IMR-90 (cell line): Measurements from ENCODE around the gene CCL20. TPM values are rescaled to one million over a fixed set of nuclear protein-coding genes. Genes with fewer than 3 reads are reported as not detected.

Experiments used
- ATAC-seq: fragments of 200-7000 bp; cut with Tn5 transposase; 2 replicates; pipeline ENCODE4 v1.9.1; 2020; ENCODE audit warnings: low read depth, mild to moderate bottlenecking, moderate library complexity
- BruUV-seq: library from RNA; stranded (reverse); fragments of 400-500 nt; replicated peaks from 2 replicates; lab custom pipeline; 2021; lab: Mats Ljungman, UMichigan
- CTCF ChIA-PET: fragments of 300-600 bp; formaldehyde crosslinking; extraction: SDS; loops from one replicate; lab custom pipeline; 2021; ENCODE audit warnings: antibody characterized with exemption; lab: Yijun Ruan, JAX
- POLR2A ChIA-PET: fragments of 300-600 bp; sonication (Branson Sonifier 250); formaldehyde crosslinking; loops from one replicate; lab custom pipeline; 2022; ENCODE audit warnings: antibody characterized with exemption; ENCODE audit not compliant: unreplicated experiment; lab: Charles Lee
- DNase-seq: peaks from one replicate; pipeline ENCODE4 v3.0.0; 2013
- H2AFZ ChIP-seq: replicated peaks from 2 replicates; pipeline ENCODE3; 2013; ENCODE audit warnings: low read length, mild to moderate bottlenecking; ENCODE audit not compliant: poor library complexity
- H2AK5ac ChIP-seq: 2 replicates; pipeline ENCODE4 v1.6.1; 2013; ENCODE audit warnings: low read depth, low read length, inconsistent platforms
- H2AK9ac ChIP-seq: replicated peaks from 2 replicates; pipeline ENCODE3; 2013; ENCODE audit warnings: mild to moderate bottlenecking, low read depth, low read length, moderate library complexity; ENCODE audit not compliant: poor library complexity
- H2BK120ac ChIP-seq: 2 replicates; pipeline ENCODE4 v1.6.1; 2013; ENCODE audit warnings: low read depth, low read length, inconsistent platforms
- H2BK15ac ChIP-seq: 3 replicates; pipeline ENCODE4 v1.6.1; 2013; ENCODE audit warnings: low read depth, low read length, inconsistent platforms
- H2BK20ac ChIP-seq: 2 replicates; pipeline ENCODE4 v1.6.1; 2013; ENCODE audit warnings: low read depth, mild to moderate bottlenecking, inconsistent platforms, low read length, moderate library complexity
- H2BK5ac ChIP-seq: 2 replicates; pipeline ENCODE4 v1.6.1; 2013; ENCODE audit warnings: mild to moderate bottlenecking, low read depth, low read length, inconsistent platforms; ENCODE audit not compliant: poor library complexity, severe bottlenecking
- H3K14ac ChIP-seq: replicated peaks from 2 replicates; pipeline ENCODE4 v1.6.1; 2013; ENCODE audit warnings: low read depth, low read length, inconsistent platforms
- H3K18ac ChIP-seq: 2 replicates; pipeline ENCODE4 v1.6.1; 2013; ENCODE audit warnings: low read depth, low read length, control low read depth
- H3K23ac ChIP-seq: 2 replicates; pipeline ENCODE4 v1.6.1; 2013; ENCODE audit warnings: low read depth, low read length, inconsistent platforms
- H3K27ac ChIP-seq: 2 replicates; pipeline ENCODE4 v1.5.1; 2013; ENCODE audit warnings: mild to moderate bottlenecking, control low read depth, low read length; ENCODE audit not compliant: insufficient read depth
- H3K27me3 ChIP-seq: 2 replicates; pipeline ENCODE4 v1.6.1; 2013; ENCODE audit warnings: low read length; ENCODE audit not compliant: control insufficient read depth, insufficient read depth
- H3K36me3 ChIP-seq: 2 replicates; pipeline ENCODE4 v1.6.1; 2013; ENCODE audit warnings: low read length, mixed read lengths; ENCODE audit not compliant: control insufficient read depth, insufficient read depth
- H3K4ac ChIP-seq: 2 replicates; pipeline ENCODE4 v1.6.1; 2013; ENCODE audit warnings: low read depth, low read length, inconsistent platforms
- H3K4me1 ChIP-seq: 2 replicates; pipeline ENCODE4 v1.6.1; 2013; ENCODE audit warnings: low read length, mixed read lengths; ENCODE audit not compliant: control insufficient read depth, insufficient read depth
- H3K4me2 ChIP-seq: 2 replicates; pipeline ENCODE4 v1.6.1; 2013; ENCODE audit warnings: low read depth, mild to moderate bottlenecking, control low read depth, low read length, moderate library complexity
- H3K4me3 ChIP-seq: 2 replicates; pipeline ENCODE4 v1.5.1; 2013; ENCODE audit warnings: low read depth, mild to moderate bottlenecking, control low read depth, low read length, moderate library complexity; ENCODE audit not compliant: insufficient read depth
- H3K56ac ChIP-seq: 2 replicates; pipeline ENCODE4 v1.6.1; 2013; ENCODE audit warnings: low read length, inconsistent platforms; ENCODE audit not compliant: insufficient read depth; ENCODE audit errors: extremely low read depth
- H3K79me1 ChIP-seq, 2 experiments: 2 replicates each; pipeline ENCODE4 v1.6.1; 2013; ENCODE audit warnings: low read length in 2 of 2, inconsistent platforms in 1 of 2, low read depth in 1 of 2
- H3K9ac ChIP-seq: 2 replicates; pipeline ENCODE4 v1.6.1; 2013; ENCODE audit warnings: low read depth, low read length, control low read depth
- H3K9me1 ChIP-seq: 2 replicates; pipeline ENCODE4 v1.6.1; 2013; ENCODE audit warnings: low read length, inconsistent platforms; ENCODE audit not compliant: insufficient read depth
- H3K9me3 ChIP-seq: 2 replicates; pipeline ENCODE4 v1.6.1; 2013; ENCODE audit warnings: low read length; ENCODE audit not compliant: control insufficient read depth, insufficient read depth
- H4K20me1 ChIP-seq: 2 replicates; pipeline ENCODE4 v1.6.1; 2013; ENCODE audit warnings: low read length, inconsistent platforms; ENCODE audit not compliant: insufficient read depth
- H4K5ac ChIP-seq: 2 replicates; pipeline ENCODE4 v1.6.1; 2013; ENCODE audit warnings: mild to moderate bottlenecking, low read depth, low read length, control low read depth
- H4K8ac ChIP-seq, 2 experiments: 2 replicates each; pipeline ENCODE4 v1.6.1; 2013; ENCODE audit warnings: low read depth in 2 of 2, low read length in 2 of 2, control low read depth in 1 of 2, inconsistent platforms in 1 of 2
- H4K91ac ChIP-seq: 2 replicates; pipeline ENCODE4 v1.6.1; 2013; ENCODE audit warnings: low read depth, low read length, inconsistent platforms; ENCODE audit not compliant: insufficient read depth
- BHLHE40 ChIP-seq: fragments of 150-350 bp; IDR thresholded peaks from 2 replicates; pipeline ENCODE4 v1.6.1; 2016; ENCODE audit warnings: mild to moderate bottlenecking, low read depth, low read length
- CEBPB ChIP-seq: IDR thresholded peaks from 2 replicates; pipeline ENCODE4 v1.6.1; 2012; ENCODE audit warnings: low read depth, low read length, improper control_type of control experiment
- FOS ChIP-seq: fragments of 150-350 bp; IDR thresholded peaks from 2 replicates; pipeline ENCODE4 v1.6.1; 2016; ENCODE audit warnings: low read depth, low read length
- MAZ ChIP-seq: IDR thresholded peaks from 2 replicates; pipeline ENCODE4 v1.6.1; 2012; ENCODE audit warnings: low read depth, mild to moderate bottlenecking, low read length, improper control_type of control experiment, moderate library complexity, borderline replicate concordance
- MXI1 ChIP-seq: IDR thresholded peaks from 2 replicates; pipeline ENCODE4 v1.6.1; 2012; ENCODE audit warnings: low read depth, mild to moderate bottlenecking, low read length, moderate library complexity, borderline replicate concordance
- POLR2A ChIP-seq: IDR thresholded peaks from 2 replicates; pipeline ENCODE4 v1.6.1; 2012; ENCODE audit warnings: mild to moderate bottlenecking, low read depth, low read length
- RAD21 ChIP-seq: IDR thresholded peaks from 2 replicates; pipeline ENCODE4 v1.6.1; 2012; ENCODE audit warnings: low read length, improper control_type of control experiment
- RFX5 ChIP-seq: IDR thresholded peaks from 2 replicates; pipeline ENCODE4 v1.8.0; 2012; ENCODE audit warnings: low read depth, mild to moderate bottlenecking, low read length, moderate library complexity
- SMC3 ChIP-seq: fragments of 150-350 bp; IDR thresholded peaks from 2 replicates; pipeline ENCODE4 v1.6.1; 2016; ENCODE audit warnings: low read depth, mild to moderate bottlenecking, antibody characterized with exemption, low read length, moderate library complexity
- WGBS, 2 experiments: methylation state at CpG; one replicate each; pipeline versions ENCODE4 v1.1.5 to v1.1.7; 2013; ENCODE audit warnings: missing lambda C conversion rate in 2 of 2; ENCODE audit not compliant: insufficient read length in 1 of 2; ENCODE audit errors: extremely low coverage in 2 of 2; 5-methylcytosine and 5-hydroxymethylcytosine counted together
- dilution Hi-C: fragments of 300-500 bp; cut with HindIII; formaldehyde crosslinking; loops from one replicate; pipeline ENCODE4 v1.14.3; 2018; ENCODE audit warnings: low sequenced_read_pairs; ENCODE audit not compliant: unreplicated experiment
- in situ Hi-C: fragments of 300-500 bp; cut with MboI; formaldehyde crosslinking; loops from 3 replicates; pipeline ENCODE4 v1.14.3; 2019; ENCODE audit warnings: low sequenced_read_pairs, inconsistent platforms, mixed read lengths
- intact Hi-C: fragments of 100-400 bp; cut with micrococcal nuclease; formaldehyde crosslinking; loops from 2 replicates; pipeline ENCODE4 v1.10.0; 2022
- polyA plus RNA-seq, 3 experiments: library from polyadenylated mRNA; depleted of rRNA; stranded (reverse); fragments of >200 nt; gene quantifications; 2 replicates each; pipeline ENCODE4 v1.2.3, GENCODE V29; 2012; ENCODE audit warnings: low replicate concordance in 1 of 3
- total RNA-seq: library from RNA; depleted of rRNA; stranded (reverse); fragments of >200 nt; gene quantifications from 2 replicates; pipeline ENCODE4 v1.2.3, GENCODE V29; 2012
- TF ChIP-seq, protein P1 (sequence below): conservative IDR thresholded peaks from 2 replicates; pipeline ENCODE4 v1.5.1; 2012; ENCODE audit warnings: mild to moderate bottlenecking, low read depth, low read length, improper control_type of control experiment
- TF ChIP-seq, protein P2 (sequence below): fragments of 150-350 bp; IDR thresholded peaks from 2 replicates; pipeline ENCODE4 v1.6.1; 2017; ENCODE audit warnings: mild to moderate bottlenecking, antibody characterized with exemption, low read length, low read depth
- TF ChIP-seq, protein P3 (sequence below): fragments of 150-350 bp; IDR thresholded peaks from 2 replicates; pipeline ENCODE4 v1.6.1; 2016; ENCODE audit warnings: low read depth, mild to moderate bottlenecking, low read length, moderate library complexity, borderline replicate concordance

Gene CCL20
- total and polyA plus RNA-seq, 2 of the 4 experiments (the other 2 are of a cell fraction) = not detected

DNA sequence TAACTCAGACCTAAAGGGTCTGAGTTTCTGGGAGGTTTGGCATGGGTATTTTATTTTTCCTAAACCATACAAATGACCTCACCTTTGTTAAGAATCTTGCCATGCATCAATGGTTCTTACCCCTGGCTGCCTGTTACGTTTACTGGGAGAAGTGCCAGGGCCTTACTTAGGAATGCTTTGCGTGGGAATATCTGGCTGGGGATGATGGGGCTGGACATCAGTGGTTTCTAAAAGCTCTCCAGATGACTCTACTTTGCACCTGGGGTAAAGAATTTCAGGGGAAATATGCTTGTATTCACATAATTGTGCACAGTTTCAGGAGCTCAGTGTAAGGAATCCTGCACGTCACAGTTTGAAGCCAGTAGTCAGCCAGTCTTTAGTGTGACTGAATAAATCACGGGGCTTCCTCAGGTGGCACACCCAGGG is 39.6 kb downstream of the CCL20 start:
- dilution Hi-C loops = no loop called here
- DNase-seq = peak; percentile 91
- WGBS, 2 experiments = 51% methylated on average over 3 of the region's 4 CpGs; no CpG with 5 or more reads in 1 of the 2 experiments

More for the DNA sequence above, 39.6 kb downstream of the CCL20 start:
- H2AK9ac ChIP-seq = no peak overlapping the region
- H3K27ac ChIP-seq = no peak overlapping the region
- H2AK5ac ChIP-seq = no peak overlapping the region
- no peak overlapping the region for H2AFZ ChIP-seq
- no peak overlapping the region for H3K56ac ChIP-seq
- no TSS peak for BruUV-seq
- intact Hi-C loops (no loop called here), in situ Hi-C loops (no loop called here)
- H3K14ac ChIP-seq = no peak overlapping the region
- H3K9me3 ChIP-seq = no peaks in the 10 kb centered on the region
- H3K9me1 ChIP-seq = no peaks in the 10 kb centered on the region
- no peak overlapping the region for H2BK120ac ChIP-seq
- no peak overlapping the region for H3K9ac ChIP-seq
- TF ChIP-seq RFX5 (no peak), SMC3 (no peak), CEBPB (no peak), POLR2A (no peak), MXI1 (no peak), FOS (no peak), BHLHE40 (no peak), RAD21 (no peak), MAZ (no peak)
- TF ChIP-seq, protein P1, sequence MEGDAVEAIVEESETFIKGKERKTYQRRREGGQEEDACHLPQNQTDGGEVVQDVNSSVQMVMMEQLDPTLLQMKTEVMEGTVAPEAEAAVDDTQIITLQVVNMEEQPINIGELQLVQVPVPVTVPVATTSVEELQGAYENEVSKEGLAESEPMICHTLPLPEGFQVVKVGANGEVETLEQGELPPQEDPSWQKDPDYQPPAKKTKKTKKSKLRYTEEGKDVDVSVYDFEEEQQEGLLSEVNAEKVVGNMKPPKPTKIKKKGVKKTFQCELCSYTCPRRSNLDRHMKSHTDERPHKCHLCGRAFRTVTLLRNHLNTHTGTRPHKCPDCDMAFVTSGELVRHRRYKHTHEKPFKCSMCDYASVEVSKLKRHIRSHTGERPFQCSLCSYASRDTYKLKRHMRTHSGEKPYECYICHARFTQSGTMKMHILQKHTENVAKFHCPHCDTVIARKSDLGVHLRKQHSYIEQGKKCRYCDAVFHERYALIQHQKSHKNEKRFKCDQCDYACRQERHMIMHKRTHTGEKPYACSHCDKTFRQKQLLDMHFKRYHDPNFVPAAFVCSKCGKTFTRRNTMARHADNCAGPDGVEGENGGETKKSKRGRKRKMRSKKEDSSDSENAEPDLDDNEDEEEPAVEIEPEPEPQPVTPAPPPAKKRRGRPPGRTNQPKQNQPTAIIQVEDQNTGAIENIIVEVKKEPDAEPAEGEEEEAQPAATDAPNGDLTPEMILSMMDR = no peak
- TF ChIP-seq, protein P2, sequence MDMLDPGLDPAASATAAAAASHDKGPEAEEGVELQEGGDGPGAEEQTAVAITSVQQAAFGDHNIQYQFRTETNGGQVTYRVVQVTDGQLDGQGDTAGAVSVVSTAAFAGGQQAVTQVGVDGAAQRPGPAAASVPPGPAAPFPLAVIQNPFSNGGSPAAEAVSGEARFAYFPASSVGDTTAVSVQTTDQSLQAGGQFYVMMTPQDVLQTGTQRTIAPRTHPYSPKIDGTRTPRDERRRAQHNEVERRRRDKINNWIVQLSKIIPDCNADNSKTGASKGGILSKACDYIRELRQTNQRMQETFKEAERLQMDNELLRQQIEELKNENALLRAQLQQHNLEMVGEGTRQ = no peak
- TF ChIP-seq, protein P3, sequence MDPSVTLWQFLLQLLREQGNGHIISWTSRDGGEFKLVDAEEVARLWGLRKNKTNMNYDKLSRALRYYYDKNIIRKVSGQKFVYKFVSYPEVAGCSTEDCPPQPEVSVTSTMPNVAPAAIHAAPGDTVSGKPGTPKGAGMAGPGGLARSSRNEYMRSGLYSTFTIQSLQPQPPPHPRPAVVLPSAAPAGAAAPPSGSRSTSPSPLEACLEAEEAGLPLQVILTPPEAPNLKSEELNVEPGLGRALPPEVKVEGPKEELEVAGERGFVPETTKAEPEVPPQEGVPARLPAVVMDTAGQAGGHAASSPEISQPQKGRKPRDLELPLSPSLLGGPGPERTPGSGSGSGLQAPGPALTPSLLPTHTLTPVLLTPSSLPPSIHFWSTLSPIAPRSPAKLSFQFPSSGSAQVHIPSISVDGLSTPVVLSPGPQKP = no peak
- H3K27me3 ChIP-seq = no peaks in the 10 kb centered on the region
- ChIA-PET POLR2A (no interaction called here), CTCF (no interaction called here)
- no peaks in the 10 kb centered on the region for H3K36me3 ChIP-seq
- no peak overlapping the region for H3K23ac ChIP-seq
- H2BK5ac ChIP-seq = no peak overlapping the region
- H4K20me1 ChIP-seq = no peaks in the 10 kb centered on the region
- no peak overlapping the region for H4K91ac ChIP-seq
- H3K4ac ChIP-seq = no peak overlapping the region
- H3K4me1 ChIP-seq = no peaks in the 10 kb centered on the region
- H3K18ac ChIP-seq = no peak overlapping the region
- no peak overlapping the region for H2BK20ac ChIP-seq
- peak; percentile 24 for ATAC-seq
- no peak overlapping the region for H3K4me2 ChIP-seq
- no peaks in the 10 kb centered on the region for H3K79me1 ChIP-seq
- H2BK15ac ChIP-seq = no peak overlapping the region
- no peak overlapping the region for H4K8ac ChIP-seq
- no peak overlapping the region for H3K4me3 ChIP-seq
- no peak overlapping the region for H4K5ac ChIP-seq
